Measurements from ENCODE around the gene KCTD16.

Gene KCTD16

DNA sequence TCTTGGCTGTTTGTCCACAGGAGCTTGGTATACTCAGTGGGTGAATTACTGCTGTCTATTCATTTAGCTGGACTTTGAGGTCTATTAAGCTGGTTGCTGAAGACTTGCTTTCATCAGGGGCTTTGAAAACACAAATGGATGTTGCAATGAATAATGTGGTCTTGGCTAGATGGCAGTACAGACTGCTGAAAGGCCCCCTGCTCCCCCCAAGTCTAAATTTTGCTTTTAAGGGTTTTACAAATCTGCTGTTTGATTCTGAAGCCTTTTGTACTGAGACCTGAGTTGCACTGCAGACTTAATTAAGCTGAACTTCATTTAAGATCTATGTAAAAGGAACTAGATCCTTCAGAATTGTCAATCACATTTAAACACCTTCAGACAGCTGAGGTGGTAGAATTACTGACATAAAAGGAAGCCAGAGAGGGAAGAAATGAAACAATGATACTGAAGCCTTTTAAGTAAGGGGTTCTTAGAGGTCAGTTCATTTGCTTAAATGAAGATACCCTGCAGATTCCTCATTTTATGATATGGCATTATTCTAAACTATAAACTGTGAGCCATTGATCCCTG is 37.3 kb downstream of the KCTD16 start:
- no peak for DNase-seq (ENCODE audit: low read depth)

DNA sequence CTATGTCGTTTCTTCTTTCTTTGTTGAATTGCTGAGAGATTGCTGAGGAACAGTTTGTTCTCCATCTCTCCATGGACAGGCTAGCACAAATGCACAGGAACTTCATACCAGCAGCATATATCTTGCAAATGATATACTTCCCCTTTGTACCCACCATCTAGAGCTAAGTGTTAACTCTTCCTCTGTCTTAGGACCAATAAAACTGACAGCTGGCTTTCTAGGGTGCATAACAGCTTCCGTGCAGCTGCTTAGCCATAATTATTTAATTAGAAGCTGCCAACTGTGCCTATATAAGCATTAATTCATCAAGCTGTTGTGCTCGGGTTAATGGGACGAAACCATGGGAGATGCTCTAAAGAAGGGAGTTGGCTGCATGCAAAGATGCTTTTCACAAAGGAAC is 38.7 kb downstream of the KCTD16 start:
- DNase-seq (ENCODE audit: low read depth), result no peak

DNA sequence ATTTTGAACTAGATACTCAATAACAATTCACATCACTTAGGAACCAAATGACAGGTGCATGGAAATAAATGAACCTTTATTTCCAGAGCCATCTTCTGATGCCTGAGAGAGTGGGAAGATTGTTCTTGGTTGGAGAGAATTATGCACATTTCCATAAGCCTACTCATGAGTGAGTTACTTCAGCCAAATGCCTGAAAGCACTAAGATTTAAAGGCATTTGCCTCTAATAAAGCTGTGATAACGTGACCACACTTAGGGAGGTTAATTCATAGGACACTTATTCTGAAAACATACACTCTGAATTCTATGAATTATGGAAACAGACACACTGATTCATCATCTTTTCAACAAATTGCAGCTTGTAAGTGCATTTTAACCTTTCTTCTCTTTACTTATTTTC is 40.0 kb downstream of the KCTD16 start:
- no peak for DNase-seq (ENCODE audit: low read depth)

DNA sequence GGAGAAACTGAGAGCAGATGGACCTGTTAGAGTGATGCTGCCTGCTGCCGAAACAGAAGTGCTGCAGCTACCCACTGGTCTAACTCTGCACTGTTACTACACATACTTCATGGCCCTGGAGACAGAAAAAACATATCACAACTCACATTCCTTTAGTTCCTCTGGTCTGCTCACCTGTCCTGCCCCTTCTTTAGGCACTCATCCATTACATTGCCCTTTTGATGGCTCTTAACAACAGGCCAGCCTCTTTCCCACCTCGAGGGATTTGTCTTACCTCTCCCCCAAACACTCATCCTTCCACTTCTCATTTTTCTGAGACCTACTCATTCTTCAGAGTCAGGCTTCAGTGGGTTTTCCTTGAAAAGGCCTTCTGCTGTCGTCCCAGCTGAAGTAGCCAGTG is 49.2 kb downstream of the KCTD16 start:
- DNase-seq (ENCODE audit: low read depth), result no peak

DNA sequence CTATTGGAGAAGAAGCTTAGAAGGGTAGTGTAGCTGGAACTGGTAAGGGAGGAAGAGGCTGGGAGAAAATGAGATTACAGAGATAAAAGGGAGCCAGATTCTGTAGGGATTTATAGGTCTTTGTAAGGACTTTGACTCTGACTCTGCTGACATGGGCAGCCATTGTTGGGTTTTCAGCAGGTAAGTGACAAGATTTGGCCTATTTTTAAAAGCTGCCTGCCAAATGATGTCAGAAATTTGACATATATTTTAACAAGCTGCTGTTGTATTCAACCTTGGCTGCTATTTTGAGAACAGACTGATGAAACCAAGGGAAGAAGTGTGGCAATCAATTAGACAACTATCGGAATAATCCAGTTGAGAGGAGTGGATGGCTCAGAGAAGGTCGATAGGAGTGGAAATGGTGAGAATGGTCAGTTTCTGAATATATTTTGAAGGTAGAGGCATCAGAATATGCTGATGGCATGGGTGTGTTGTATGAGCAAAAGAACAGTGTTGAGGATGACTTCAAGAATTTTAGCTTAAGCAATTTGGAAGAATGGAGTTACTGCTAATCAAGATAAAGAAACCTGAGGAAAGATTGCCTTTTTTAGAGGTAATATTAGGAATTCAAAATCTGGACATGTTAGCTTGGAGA is 56.8 kb downstream of the KCTD16 start:
- DNase-seq (ENCODE audit: low read depth), result no peak

DNA sequence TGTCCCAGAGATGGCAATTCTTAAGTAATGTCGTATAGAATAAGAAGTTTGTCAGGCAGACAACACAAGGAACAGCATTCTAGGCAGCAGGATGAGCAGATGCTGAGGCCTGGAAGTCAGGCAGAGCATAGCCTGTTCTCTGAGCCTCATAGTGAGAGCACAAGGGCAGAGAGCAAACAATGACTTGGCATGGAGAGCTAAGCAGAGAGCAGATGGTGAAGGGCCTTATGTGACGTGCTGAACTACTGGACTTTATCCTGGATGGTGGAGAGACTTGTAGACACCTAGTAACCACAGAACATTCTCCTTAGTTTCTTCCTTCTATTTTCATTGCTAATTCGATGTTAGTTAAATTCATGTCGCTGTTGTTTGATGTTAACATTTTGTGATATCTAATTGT is 60.1 kb downstream of the KCTD16 start:
- no peak for DNase-seq (ENCODE audit: low read depth)

DNA sequence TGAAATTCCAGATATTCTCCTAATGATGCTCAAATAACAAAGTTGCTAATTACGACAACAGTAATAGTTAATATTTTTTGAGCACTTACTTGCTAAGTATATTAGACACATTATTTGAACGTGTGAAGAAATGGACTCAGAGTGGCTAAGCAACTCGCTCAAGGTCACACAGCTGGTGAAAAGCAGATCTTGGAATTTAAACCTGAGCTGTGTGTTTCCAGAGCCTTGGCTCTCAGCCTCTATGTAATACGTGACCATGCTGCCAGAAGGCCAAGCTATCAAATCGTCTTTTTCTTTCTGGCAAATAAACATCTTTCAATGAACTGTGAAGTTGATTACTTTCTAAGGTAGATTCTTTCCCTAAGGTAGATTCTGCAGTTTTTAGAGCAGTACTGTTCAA is 61.6 kb downstream of the KCTD16 start:
- DNase-seq (ENCODE audit: low read depth), result no peak

DNA sequence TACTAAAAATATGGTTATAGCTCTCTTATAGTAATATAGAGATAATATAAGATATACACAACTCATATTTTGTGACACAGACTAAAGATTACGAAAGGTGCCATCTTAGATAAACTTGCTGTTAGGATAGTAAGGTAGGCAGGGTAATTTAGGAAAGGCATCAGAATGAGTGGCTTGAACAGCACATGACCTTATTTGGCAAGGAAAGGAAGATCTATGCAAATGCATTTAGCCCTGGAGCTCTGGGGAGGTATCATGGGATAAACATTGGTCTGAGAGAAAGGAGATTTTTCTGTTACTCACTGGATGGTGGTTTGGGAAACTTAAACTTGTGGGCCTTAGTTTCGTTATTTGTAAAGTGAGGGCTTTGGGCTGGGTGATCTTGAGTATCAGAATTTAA is 65.8 kb downstream of the KCTD16 start:
- DNase-seq (ENCODE audit: low read depth), result no peak

DNA sequence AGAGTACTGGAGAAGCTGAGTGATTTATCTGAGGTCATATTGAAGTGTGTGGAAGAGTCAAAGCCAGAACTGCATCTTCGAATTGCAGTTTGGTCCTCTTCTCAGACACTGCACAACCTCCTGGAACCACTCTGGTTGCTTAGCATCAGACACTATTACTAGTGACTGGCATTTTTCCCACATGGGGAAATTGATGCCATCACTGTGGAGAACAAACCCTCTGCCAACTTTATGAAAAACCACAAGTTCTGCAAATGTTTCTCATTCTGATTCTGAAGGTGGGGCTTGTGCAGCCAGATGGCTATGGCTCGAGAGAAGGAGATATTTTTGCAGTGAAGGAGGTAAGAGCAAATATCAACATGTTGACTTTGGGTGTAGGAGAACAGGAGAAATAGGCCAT is 67.2 kb downstream of the KCTD16 start:
- DNase-seq (ENCODE audit: low read depth), result no peak

DNA sequence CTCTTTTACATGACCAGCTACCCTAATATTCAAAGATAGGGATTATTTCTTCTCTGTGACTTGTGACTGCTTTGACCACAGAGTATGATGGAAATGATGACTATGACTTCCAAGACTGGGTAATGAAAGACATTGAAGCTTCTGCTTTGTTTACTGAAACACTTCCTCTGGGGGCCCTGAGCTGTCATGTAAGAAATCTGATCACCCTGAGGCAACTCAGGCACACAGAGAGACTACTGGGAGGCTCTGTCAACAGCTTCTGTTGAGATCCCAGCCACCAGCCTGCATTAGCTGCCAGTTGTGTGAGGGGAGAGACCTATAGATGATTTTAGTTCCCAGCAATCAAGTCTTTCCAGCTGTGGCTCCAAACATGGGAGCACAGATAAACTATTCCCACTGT is 76.5 kb downstream of the KCTD16 start:
- DNase-seq (ENCODE audit: low read depth), result no peak

DNA sequence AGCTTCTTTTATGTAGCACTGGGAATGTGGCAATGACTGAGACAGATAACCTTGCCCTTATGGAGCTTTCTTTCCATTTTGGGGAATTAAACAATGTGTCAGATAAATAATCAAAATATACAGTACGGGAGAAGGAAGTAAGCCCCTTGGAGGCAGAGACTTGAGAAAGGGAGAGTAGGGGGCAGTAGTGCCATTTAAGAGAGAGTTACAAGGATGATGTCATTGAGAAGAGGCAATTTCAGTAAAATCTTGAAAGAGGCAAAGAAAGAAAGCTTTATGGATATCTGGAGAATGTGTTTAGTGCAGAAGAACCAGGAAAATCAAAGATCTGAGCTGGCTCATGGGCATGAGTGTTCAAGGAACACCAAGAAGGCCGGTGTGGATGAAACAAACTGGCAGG is 77.3 kb downstream of the KCTD16 start:
- no peak for DNase-seq (ENCODE audit: low read depth)

DNA sequence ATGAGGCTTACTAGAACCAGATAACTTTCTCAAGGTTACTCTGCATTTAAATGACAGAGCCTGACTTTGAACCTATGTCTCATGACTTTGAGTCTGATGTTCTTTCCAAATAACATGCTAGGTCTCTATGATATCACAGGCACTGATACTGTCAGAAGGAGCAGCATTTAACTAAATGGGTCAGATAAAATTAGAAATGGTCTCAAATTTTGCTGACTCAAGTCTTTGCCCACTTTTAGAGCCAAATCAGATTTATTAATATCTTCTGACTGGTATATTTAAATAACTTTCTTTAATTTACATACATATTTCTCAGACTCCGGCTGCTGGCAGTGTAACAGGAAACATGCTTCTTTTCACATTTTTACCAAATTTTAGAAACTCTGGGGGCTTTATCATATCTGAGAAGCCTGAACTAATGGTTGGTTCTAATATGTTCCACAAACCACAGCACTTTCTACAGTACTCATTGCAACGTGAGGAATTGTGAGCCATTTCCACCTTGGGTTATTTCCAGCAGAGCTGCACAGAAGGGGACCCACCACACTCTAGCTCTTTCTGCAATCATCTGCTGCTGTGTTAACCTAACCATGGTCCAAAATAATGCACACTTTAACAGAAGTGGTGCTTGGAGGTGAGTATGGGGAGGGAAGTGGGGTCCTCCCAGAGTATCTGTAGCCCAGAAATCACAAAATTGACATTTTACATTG is 79.2 kb downstream of the KCTD16 start:
- DNase-seq (ENCODE audit: low read depth), result no peak

DNA sequence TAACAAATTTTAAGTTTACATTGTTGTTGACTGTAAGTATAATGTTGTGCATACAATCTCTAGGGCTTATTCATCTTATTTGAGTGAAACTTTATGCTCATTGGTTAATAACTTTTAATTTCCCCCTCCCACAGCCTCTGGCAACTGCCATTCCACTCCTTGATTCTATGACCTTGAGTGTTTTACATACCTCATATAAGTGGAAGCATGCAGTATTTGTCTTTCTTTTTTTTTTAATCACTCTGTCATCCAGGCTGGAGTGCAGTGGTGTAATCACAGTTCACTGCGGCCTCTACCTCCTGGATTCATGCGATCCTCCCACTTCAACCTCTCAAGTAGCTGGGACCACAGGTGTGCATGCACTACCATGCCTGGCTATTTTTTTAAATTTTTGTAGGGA is 83.9 kb downstream of the KCTD16 start:
- DNase-seq (ENCODE audit: low read depth), result no peak

DNA sequence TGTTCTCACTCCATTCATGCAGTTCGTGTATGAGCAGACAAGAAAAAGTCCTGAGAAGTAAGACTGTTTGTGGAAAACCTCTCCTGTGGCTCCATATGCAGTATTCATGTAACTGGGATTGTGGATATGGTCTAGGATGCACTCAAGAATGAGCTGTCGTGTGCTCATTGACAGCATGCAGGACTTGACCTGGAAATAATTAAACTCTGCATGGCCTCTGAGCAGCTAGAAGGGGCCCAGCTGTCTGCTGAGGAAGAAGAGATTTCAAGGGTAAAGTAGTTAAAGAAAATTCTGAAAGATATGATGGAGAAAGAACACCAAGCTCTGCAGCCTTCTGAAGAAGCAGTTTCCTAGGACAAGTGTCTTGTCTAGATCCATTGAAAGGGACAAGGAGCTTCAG is 89.4 kb downstream of the KCTD16 start:
- no peak for DNase-seq (ENCODE audit: low read depth)

DNA sequence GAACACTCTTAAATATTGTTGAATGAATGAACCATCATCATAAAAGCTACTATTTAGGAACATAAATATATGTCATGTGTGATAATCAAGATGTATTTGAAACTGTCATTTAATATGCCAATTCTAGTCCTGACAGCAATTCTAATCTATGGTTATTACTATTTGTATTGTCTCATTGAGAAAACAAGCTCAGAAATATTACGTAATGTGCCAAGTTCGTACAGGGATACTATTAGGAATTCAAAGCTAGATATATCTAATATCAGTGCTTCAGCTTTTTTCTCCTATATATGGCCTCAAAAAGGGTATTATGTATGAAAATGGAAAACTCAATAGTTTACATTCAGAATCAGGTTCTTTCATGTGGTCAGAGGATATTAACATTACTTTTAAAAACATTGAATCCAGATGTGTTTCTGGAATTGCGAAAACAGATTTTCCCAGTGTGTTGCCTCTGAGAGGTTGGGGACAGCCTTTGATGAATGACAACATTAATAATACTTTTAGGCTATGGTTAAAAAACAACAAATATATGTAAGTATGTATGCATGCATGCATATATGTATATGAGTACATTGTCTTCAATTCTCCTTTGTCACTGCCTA is 95.1 kb downstream of the KCTD16 start:
- DNase-seq (ENCODE audit: low read depth), result no peak

DNA sequence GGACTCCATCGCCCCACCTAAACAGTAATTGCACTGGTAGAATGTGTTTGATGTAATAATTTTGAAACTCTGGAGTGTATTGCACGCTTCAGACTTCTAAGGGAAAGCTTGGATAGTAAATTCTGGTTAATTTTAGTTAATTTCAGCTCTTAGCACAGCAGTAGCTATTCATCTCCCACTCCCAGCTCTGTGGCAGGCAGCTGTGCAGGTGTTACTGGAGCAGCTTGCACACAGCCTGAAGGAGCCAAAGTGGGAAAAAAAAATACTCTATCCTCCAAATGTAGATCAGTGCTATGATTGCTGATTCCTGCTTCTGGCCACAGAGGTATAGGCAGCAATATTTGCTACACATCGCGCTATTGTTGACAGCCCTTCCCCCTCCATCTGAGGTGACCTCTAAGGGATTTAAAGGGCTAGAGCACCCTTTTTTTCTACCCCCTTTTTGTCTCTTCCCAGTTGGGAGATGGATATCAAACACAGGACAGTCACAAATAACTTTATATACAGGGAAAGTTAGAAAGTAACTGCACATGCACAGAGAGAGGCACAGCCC is 97.4 kb downstream of the KCTD16 start:
- DNase-seq (ENCODE audit: low read depth), result no peak

DNA sequence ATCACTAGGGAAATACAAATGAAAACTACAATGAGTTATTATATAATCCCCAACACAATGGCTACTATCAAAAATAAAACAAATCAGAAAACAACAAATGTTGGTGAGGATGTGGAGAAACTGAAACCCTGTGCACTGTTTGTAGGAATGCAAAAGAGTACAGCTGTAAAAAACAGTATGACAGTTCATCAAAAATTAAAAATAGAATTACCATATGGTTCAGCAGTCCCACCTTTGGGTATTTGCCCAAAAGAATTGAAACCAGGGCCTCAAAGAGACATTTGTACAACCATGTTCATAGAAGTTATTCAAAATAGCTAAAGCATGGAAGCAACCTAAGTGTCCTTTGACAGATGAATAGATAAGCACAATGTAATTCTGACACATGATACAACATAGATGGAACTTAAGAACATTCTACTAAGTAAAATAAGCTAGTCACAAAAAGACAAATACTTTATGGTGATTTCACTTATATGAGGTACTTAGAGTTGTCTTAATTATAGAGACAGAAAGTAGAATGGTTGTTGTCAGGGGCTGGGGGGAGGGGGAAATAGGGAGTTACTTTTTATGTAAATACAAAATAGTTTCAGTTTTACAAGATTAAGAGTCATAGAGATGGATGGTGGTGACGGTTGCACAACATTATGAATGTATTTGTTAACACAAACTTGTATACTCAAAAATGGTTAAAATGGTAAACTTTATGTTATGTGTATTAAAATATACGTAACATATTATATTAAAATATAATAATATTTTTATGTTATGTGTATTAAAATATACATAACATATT is 102.8 kb downstream of the KCTD16 start:
- no peak for DNase-seq (ENCODE audit: low read depth)

DNA sequence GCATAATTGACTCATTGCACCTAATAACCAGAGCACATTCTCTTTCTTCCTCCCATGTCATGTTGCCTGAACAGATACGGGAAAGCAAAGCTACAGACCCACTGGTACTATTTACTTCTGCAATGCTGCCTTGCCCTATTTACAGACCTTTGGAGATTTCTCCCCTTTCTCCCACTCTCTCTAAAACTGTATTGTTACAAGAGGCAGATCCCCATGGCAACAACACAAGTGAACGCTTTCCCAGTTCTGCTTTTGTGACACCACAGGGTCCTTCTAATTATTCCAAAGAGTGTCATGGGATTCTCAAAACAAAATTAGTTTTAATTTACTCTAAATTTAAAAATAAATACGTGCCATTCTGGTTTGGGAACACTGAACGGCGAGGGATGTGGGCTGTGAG is 104.7 kb downstream of the KCTD16 start:
- no peak for DNase-seq (ENCODE audit: low read depth)

DNA sequence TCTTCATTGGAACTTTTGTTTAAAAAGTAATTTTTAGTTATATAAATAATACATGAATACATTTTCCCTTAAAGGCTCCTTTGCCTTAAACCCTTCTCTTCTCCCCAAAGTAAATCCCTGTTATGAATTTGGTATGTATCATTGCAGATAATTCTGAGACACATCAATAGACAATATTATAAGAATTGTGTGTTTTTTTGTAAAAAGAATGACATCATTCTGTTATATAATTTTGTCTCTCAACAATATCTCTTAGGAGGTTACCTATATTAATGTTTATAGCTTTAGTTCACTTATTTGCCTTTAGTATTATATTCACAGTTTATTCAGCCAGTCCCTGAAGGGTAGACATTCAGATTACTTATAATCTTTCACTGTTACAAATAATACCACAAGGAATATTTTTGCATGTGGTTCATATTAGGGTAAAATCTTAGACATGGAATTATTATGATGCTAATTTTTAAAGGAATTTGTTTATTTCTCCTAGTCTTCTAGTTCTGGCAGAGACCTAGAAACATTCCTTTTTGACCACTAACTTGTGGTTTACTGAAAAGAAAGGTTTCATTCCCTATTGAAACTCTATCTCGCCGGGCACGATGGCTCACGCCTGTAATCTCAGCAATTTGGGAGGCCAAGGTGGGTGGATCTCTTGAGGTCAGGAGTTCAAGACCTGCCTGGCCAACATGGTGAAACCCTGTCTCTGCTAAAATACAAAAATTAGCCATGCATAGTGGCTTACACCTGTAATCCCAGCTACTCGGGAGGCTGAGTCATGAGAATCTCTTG is 105.6 kb downstream of the KCTD16 start:
- DNase-seq (ENCODE audit: low read depth), result no peak

DNA sequence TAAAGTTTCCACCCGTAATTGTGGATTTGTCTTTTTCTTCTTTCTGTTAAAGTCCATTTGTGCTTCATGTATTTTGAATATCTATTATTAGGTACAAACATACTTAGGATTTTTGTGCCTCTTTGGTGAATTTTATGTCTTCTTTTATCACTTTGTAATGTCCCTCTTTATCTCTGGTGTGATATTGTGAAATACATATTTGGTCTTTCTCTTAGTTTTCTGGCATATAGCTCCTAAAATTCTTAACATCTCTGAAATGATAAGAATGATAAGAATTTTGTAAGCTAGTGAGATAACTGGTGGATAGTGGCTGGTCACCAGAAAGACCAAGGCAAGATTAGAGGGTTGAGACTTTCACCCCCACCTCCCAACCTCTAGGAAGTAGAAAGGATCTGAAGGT is 111.1 kb downstream of the KCTD16 start:
- no peak for DNase-seq (ENCODE audit: low read depth)

DNA sequence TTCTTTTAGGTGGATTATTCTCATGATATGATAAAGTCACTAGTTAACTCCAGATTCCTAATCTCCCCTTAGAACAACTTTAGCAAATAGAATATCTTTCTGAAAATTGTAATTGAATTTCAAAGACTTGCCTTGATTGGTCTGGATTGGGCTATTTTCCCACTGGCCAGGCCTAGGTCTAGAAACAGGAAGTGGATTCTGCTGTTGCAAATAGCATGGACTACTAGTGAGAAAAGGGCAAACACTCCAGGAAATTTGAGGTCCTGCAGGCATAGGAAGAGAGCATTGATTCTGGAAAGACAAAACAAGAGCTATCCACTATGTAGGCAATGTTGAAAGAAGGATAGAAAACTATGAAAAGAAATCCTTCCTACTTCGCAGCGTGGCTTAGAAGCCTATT is 113.4 kb downstream of the KCTD16 start:
- DNase-seq (ENCODE audit: low read depth), result no peak
